Measurements from ENCODE around the gene RUSF1.
"Not testable (repeated sequence)": the region's sequence is repeated elsewhere in the genome, so short reads cannot be mapped to it uniquely, and the experiment has no call there.

The RUSF1 gene

GRCh38 chr16:31507929-31508705 lies at the start of gene RUSF1:
Gene RUSF1 (minus strand): TSS chr16:31508391. CDS start chr16:31508373, 18 bp downstream.
- peak; percentile 27 for DNase-seq

DNA sequence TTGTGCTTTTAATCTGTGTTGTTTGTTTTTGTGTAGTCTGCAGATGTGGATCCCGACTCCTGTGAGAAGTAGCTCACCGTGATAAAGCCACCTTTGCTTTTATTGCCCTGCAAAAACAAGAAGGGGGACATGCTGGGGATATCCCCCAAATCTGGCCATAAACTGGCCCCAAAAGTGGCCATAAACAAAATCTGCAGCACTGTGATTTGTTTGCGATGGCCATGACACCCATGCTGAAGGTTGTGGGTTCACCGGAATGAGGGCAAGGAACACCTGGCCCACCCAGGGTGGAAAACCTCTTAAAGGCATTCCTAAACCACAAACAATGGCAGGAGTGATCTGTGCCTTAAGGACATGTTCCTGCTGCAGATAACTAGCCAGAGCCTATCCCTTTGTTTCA lies 34.6 kb upstream of the RUSF1 start:
- DNase-seq: no peak

- DNase-seq: not testable (repeated sequence)
Observed at GRCh38 chr16:31539762-31540161, 31.6 kb upstream of the RUSF1 start.

DNA sequence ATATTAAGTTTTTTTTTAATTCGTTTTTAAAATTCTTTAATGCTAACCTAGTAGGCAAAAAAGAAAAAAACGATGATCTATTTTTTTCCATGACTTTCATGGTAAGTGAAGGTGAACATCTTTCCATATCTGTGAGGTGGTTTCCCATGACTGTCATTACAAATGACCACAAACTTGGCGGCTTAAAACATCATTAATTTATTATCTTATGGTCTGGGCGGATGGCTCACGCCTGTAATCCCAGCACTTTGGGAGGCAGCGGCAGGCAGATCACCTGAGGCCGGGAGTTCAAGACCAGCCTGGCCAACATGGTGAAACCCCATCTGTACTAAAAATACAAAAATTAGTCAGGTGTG lies 30.0 kb upstream of the RUSF1 start:
- DNase-seq: not testable (repeated sequence)

DNA sequence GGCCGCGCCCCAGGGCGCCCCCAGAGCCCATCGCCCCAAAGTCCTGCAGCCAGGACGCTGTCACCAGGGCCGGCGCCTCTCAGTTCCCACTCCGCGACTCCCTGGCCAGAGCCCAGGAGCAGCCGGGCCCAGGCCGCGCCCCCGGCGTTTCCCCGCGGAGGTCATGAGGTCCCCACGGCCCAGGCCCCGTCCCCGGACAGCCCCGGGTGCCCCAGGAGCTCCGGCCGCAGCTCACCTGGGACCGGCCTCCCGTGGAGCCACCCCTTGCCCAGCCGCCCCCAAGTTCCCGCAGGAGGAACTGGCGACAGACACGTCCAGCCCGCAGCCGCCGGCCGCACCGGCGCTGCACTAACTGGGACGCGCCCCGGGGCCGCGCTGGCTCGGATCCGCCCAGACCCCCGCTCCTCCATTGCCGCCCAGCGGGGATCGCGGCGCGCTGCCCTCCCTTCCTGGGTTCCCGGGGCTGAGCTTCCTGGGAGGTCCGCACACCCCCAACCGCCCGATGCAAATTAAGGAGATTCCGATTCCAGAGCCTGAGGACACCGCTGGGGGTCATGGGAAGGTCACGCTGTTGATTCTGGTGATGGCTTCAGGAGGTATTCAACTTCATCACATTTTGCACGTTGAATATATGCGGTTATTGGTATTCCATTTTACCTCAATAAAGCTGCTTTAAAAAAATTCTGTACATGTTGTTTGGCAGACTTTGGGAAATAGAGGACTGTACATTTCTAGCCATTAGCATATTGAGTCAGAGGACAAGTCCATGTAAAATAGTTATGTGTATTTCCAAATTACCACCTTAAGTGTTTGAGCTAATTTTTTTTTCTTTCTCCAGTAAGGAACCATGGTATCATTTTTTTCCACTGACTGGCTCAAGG lies 29.4 kb upstream of the RUSF1 start:
- no peak for DNase-seq

GRCh38 chr16:31536804-31537361 lies 28.7 kb upstream of the RUSF1 start:
- no peak for DNase-seq

GRCh38 chr16:31535737-31536136 lies 27.5 kb upstream of the RUSF1 start:
- no peak for DNase-seq

- DNase-seq: no peak
Observed at GRCh38 chr16:31532896-31533295, 24.7 kb upstream of the RUSF1 start.

GRCh38 chr16:31532120-31532519 lies 23.9 kb upstream of the RUSF1 start:
- no peak for DNase-seq

DNA sequence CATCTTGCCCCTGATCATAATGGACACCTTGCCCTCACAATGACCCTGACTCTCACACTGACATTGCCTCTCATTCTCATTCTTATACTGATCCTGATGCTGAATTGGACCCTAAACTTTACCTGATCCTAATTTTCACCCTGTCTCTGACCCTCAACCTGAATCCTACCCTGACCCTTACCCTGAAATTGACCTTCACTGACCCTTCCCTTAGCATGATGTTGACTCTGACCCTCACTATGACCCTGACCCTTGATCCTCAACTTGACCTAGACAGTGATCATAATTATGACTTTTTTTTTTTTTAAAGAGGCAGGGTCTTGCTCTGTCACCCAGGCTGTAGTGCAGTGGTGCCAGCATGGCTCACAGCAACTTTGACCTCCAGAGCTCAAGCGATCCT lies 22.9 kb upstream of the RUSF1 start:
- DNase-seq: no peak

GRCh38 chr16:31530405-31530804 lies 22.2 kb upstream of the RUSF1 start:
- no peak for DNase-seq

GRCh38 chr16:31529937-31530312 lies 21.7 kb upstream of the RUSF1 start:
- DNase-seq: no peak

DNA sequence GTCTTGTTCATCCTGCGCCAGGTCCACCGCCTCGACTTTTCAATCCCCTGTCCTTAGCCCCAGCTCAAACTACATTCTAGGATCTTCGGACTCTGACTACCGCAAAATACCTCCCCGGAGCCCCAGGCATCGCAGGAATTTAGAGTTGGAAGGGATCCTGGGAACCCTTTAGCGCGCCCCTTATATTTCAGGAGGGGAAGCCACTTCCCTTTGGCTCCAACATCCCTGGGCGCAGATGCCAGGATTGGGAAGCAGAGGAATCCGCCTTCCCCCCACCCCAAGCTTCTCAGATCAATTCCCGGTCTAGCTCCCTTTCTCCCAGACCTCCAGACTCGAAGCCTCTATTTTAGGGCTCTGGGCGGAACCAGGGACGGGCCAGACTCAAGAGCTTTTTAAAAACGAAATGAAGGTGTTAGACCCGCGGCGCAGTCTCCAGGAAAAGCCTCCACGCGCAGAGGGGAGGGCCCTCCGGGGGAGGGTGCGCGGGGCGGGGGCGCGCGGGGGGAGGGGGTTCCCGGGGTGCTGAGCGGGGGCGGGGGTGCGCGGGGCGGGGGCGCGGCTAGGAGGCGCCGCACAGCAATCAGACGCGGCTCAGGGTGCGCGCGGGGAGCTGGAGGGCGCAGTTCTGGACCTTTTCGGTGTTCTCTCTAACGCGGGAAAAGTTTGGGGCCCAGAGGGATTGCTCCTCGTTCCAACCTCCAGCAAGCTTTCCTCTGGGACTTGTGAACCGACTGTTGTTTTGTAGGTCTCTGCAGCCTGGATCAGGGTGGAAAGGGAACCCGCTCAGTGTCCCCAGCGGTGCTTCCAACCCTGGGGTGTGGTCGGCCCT lies 21.1 kb upstream of the RUSF1 start:
- no peak for DNase-seq

GRCh38 chr16:31528523-31529107 lies 20.4 kb upstream of the RUSF1 start:
- no peak for DNase-seq

DNA sequence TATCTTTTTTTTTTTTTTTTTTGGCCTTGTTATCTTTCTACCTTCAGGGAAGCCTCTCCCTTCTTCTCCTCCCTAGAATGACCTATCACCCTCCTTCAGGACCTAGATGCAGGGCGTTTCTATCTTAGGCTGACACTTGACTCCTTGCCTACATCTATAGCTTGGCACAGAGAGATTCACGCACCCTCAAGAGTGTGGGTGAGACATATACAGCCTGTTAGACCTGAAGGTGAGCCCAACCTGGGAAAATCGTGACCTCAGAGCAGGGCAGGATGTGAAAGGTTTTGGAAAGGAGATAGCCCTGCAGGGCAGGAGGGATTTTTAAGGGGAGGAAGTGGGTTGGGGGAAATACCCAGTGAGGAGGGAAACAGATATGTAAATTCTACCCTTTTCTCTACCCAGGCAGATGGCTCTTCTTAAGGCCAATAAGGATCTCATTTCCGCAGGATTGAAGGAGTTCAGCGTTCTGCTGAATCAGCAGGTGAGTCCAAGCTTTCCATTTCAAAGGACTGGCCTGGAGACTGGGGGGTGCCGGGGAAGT lies 19.6 kb upstream of the RUSF1 start, which contains the start of gene AHSP:
Gene AHSP, plus strand, starts transcription at position 167 of the 541 bp plus-strand sequence. Its CDS starts 240 bp downstream, at position 407.
- DNase-seq: no peak

- no peak for DNase-seq
Observed at GRCh38 chr16:31525113-31525512, 16.9 kb upstream of the RUSF1 start.

GRCh38 chr16:31523768-31524167 lies 15.6 kb upstream of the RUSF1 start:
- DNase-seq: not testable (repeated sequence)

DNA sequence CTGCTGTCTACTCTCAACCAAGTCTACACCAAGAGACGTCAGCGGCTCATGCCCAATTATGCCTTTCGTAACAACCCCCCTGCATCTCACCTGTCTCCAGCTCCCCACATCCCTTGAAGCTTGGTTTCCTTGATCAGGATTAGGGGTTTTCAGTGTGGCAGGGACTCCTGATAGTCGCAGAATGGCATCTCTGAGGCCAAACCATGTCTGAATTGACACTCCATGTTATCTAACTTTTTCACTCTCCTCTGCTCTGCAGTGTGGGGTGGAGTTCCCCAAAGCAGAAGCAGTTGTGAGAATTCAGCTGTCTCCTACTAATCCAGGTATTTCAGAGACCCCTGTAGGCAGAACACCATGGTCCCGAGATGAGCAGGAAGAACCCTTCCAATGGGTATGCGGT lies 13.9 kb upstream of the RUSF1 start:
- no peak for DNase-seq

DNA sequence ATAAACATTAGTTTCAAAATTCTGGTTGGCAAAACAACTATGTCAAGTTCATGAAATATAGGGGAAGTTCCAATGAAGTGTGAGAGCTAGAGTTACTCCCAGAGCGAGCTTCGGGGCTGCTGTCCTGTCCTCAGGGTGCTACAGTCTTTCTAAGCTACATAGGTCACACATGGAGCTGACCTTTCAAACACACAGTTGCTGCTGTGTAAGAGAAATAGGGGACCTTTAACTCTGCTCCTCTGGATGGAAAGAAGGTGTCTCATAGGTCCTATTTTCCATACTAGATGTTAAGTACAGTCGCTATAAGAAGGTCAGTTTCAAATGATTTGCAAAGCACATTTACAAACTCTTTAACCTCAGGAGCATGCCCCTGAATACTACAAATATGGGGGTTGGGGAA lies 13.2 kb upstream of the RUSF1 start:
- no peak for DNase-seq

DNA sequence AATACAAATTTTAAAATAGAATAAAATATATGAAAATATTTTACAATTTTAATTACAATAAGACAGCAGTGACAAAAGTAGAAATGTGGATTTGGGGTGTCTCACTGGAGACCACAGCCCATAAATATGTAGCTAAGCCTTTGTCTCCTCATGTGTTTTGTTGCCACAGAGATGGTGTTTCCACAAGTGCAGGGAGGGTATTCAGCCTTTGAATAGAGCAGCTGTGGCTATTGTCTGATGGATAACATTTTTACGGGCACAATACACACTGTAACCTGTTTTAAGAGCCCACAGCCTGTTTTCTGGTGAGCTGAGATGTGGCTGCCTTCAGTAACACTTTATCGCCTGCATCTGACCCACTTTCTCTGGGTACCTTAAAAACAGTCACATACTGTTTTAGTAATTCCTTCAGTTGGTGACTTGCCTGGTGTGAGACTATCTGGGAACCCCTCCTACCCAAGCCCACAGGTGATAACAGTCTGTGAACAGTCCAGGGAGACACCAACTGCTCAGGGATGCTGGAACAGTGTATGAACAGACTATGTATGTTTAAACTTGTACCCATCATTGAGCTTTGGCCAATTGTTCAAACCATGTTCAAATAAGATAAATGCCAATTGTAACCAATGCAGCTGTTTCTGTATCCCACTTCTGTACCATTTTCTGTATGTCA lies 11.7 kb upstream of the RUSF1 start:
- DNase-seq: no peak

GRCh38 chr16:31517800-31518402 lies 9.7 kb upstream of the RUSF1 start:
- DNase-seq: no peak
